Amygdala (tissue), 56 donors: ENCODE data around the gene ARHGAP20.

Experiments
- DNase-seq, 56 donors: peaks; one replicate each; lab custom pipeline; 2025; lab: John Stamatoyannopoulos, UW

ARHGAP20 gene

GRCh38 chr11:110711776-110712658 lies at the start of gene ARHGAP20:
TSS of gene ARHGAP20 (minus strand) at chr11:110712437. CDS start at chr11:110712231, 206 bp downstream.
- peak in 38 of 56 donors; percentile 19 to 76 (median 48) for DNase-seq

DNA sequence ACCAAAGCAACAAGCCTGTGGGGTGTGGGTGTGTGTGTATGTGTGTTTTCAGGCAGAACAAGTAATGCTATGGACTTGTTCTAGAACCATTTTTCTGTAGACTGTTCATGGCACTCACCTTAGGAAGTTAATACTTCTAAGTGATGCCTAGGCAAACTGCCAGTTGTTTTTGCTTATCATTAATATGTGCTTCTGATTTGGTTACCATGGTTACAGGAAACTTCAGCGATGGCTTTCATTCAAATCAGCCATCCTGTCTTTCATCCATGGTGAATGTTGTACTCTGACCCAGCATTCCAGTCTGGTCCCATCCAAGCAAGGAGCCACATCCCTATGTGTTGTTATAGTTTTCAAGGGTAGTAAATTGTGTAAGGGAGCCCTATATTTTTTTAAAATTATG lies 49.8 kb upstream of the ARHGAP20 start:
- no peak for DNase-seq

DNA sequence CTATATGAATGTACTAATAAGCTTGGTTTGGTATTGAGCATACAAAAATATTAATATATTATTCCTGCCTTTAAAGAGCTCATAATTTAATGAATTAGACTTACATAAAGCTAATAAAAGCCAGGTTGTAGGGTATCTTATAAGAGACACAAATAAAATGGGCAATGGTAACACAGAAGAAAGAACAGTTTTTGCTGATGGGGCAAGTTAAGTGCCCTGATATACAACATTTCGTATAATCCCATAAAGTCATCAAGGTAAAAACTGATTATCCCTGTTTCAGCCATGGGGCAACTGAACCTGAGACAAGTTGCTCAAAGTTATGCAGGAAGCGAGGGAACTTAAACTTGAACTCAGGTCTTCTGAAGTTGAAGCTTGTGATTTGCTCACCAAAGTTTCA lies 48.9 kb upstream of the ARHGAP20 start:
- no peak for DNase-seq

GRCh38 chr11:110759972-110760381 lies 47.7 kb upstream of the ARHGAP20 start:
- DNase-seq: no peak

DNA sequence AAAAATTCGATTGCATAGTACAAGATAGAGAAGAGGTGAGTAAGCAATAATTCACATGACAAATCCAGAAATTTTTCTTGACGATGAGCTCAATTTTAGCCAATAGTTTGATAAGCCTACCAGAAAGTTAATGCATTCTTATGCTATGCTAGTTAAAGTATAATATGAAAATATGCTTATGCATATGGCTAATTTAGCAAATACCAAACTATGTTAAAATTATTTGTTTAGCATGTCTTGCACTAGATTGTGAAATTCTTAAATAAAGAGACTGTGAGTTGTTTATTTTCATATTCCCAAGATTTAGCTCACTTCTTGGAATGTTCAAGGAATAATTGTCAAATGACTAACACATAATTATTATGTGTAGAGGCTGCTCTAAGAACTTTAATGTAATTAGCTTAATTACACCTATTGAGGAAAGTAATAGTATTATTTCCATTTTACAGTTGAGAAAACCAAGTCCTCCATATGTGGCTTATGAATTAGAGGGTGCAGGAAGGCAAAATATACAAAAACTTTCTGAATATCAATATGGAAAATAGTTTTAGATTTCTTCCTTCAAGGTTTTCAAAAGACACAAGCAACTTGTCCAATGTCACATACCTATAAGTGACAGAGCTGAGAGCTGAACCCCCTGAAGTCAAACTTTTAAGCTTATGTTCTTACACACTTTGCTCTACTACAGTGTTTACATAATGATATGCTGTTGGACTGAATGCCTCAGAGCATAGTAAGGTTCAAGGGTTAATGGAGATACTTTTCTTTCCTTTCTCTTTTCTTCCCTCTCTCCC lies 45.9 kb upstream of the ARHGAP20 start:
- DNase-seq: no peak

DNA sequence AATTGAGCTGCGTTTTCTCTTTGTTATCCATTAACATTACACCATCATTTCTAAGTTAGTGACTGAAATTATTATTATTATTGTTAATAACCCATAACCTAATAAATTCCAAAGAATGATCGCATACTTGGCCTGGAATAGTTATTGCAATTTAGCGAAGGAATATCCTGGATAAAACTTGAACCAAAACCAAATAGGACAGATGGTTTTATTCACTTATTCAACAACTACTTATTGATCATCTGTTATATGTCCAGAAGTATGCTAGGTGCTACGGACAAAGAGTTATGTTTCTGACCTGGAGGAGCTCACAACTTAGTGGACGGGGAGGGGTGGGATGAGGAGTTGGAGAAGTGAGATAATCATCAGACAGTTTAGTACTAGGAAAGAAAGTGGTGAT lies 44.8 kb upstream of the ARHGAP20 start:
- no peak for DNase-seq

DNA sequence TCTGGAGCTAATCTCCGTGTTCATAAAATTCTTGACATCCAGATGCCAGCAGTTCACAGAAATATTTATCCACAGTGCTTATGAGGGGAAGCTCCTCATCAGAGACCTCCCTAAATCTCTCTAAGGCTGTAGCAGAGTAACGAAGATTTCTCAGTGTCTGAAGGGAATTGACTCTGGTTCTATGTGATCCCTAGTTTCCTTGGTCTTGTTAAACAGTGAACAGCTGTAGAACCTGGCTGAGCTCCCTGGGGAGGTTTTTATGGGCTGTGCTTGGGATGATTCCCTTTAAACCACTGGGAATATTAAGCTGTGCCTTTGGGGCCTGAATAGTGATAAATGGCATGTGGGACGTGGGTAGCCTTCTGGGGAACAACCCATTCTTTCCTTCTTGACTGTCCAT lies 43.7 kb upstream of the ARHGAP20 start:
- DNase-seq: no peak

GRCh38 chr11:110752890-110753289 lies 40.7 kb upstream of the ARHGAP20 start:
- no peak for DNase-seq

DNA sequence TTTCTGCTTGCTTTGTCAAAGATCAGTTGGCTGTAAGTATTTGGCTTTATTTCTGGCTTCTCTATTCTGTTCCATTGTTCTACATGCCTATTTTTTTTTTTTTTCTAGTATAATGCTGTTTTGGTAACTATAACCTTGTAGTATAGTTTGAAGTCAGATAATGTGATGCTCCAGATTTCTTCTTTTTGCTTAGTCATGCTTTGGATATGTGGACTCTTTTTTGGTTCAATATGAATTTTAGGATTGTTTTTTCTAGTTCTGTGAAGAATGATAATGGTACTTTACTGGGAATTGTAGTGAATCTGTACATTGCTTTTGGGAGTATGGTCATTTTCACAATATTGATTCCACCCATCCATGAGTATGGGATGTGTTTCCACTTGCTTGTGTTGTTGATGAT lies 37.9 kb upstream of the ARHGAP20 start:
- DNase-seq: no peak

DNA sequence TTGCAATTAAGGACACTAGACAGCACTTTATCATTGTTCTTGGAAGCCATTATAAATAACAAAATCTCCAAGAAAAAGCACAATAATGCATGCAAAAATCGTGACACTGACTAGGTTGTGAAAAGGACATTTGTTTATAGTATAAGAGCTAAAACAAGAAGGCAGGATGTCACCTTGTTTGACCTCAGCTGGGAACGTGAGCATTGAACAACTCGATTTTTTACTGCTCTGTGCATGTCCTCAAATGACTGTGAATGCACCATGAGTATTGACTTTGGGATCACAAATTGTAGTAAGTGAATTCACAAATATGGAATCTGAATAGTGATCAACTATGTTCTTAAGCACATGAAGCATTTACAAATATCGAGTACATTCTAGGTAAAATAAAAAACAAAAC lies 35.3 kb upstream of the ARHGAP20 start:
- DNase-seq: no peak

GRCh38 chr11:110738641-110739040 lies 26.4 kb upstream of the ARHGAP20 start:
- DNase-seq: no peak

GRCh38 chr11:110737593-110737992 lies 25.4 kb upstream of the ARHGAP20 start:
- no peak for DNase-seq

- DNase-seq: no peak
Observed at GRCh38 chr11:110736171-110736553, 23.9 kb upstream of the ARHGAP20 start.

GRCh38 chr11:110735455-110736170 lies 23.4 kb upstream of the ARHGAP20 start:
- no peak for DNase-seq

DNA sequence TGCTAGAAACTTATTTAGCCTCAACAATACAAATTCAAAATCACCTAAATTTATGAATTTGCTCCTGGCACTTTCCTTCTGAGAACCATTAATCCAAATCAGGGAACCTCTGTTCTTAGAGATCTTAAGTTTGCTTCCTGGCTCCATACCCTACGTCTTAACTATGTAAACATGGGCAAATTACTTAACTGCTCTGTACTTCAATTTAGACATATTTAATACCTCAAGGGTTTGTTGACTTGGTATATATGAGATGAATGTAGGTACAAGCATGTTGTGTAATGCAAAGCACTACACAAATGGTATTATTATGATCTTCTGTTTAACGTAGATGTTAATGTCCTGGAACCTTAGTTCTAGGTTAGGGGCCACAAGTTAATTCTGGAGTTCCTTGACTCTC lies 22.6 kb upstream of the ARHGAP20 start:
- DNase-seq: no peak

- no peak for DNase-seq
Observed at GRCh38 chr11:110730773-110731172, 18.5 kb upstream of the ARHGAP20 start.

DNA sequence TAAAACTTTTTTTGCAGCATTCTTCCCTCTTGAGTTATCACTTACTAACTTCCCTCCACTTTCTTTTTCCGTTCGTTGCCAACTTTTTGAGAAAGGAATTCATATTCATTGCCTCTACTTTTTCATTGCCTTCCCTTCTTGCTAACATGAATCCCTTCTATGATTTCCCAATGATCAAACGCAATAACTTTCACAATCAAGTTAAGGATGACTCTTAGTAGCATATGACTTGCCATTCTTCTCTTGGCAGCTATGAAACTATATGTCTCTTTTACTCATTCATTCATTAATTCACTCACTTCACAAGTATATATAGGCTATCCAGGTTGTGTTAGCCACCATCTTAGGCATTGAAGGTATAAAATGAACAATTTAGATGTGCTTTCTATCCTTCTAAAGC lies 16.6 kb upstream of the ARHGAP20 start:
- DNase-seq: no peak

- DNase-seq: no peak
Observed at GRCh38 chr11:110728476-110728875, 16.2 kb upstream of the ARHGAP20 start.

GRCh38 chr11:110724358-110724757 lies 12.1 kb upstream of the ARHGAP20 start:
- no peak for DNase-seq

GRCh38 chr11:110720431-110721275 lies 8.4 kb upstream of the ARHGAP20 start:
- DNase-seq: no peak
